Upper lobe of left lung (tissue), 6 donors: ENCODE data around the gene NSMF. TPM values are rescaled to one million over a fixed set of nuclear protein-coding genes. Genes with fewer than 3 reads are reported as not detected.

Experiments
- ATAC-seq, 2 donors: fragments of 200-7000 bp; cut with Tn5 transposase; one replicate each; pipeline ENCODE4 v1.9.1; 2022; ENCODE audit warnings: mild to moderate bottlenecking in 2 of 2, moderate library complexity in 2 of 2; ENCODE audit not compliant: low FRiP score in 2 of 2
- DNase-seq, 2 donors: peaks; one replicate each; pipeline ENCODE4 v3.0.0-alpha.2; 2019 to 2020
- H3K27ac ChIP-seq, 4 donors: fragments of 200-600 bp; sonication (generic); one replicate each; pipeline ENCODE4 v1.5.1; 2016 to 2019
- H3K27me3 ChIP-seq, 4 donors: fragments of 200-600 bp; sonication (generic); one replicate each; pipeline ENCODE4 v1.5.1; 2017 to 2019
- H3K36me3 ChIP-seq, 4 donors: fragments of 200-600 bp; sonication (generic); one replicate each; pipeline ENCODE4 v1.5.1; 2016 to 2019
- H3K4me1 ChIP-seq, 4 donors: fragments of 200-600 bp; sonication (generic); one replicate each; pipeline ENCODE4 v1.5.1; 2018 to 2019
- H3K4me3 ChIP-seq, 4 donors: fragments of 200-600 bp; sonication (generic); one replicate each; pipeline ENCODE4 v1.5.1; 2017 to 2019; ENCODE audit warnings: mild to moderate bottlenecking in 2 of 4, moderate library complexity in 1 of 4
- H3K9me3 ChIP-seq, 4 donors: fragments of 200-600 bp; sonication (generic); one replicate each; pipeline ENCODE4 v1.5.1; 2018 to 2019
- CTCF ChIP-seq, 6 experiments: fragments of 450-650 bp in 4 of 6; fragments of 200-600 bp in 2 of 6; sonication (generic) in 2 of 6; IDR thresholded peaks; one replicate each; pipeline ENCODE4 v1.5.1; 2016 to 2019; ENCODE audit warnings: antibody characterized with exemption in 6 of 6
- EP300 ChIP-seq, 4 donors: sonication (generic); formaldehyde crosslinking; IDR thresholded peaks; one replicate each; pipeline ENCODE4 v1.5.1; 2017; ENCODE audit warnings: antibody characterized with exemption in 4 of 4, control low read depth in 2 of 4
- POLR2A ChIP-seq, 4 donors: fragments of 450-650 bp; IDR thresholded peaks; one replicate each; pipeline ENCODE4 v1.5.1; 2016 to 2017; ENCODE audit warnings: antibody characterized with exemption in 4 of 4, mild to moderate bottlenecking in 2 of 4
- POLR2AphosphoS5 ChIP-seq, 2 donors: sonication (generic); formaldehyde crosslinking; IDR thresholded peaks; one replicate each; pipeline ENCODE4 v1.5.1; 2017; ENCODE audit warnings: antibody characterized with exemption in 2 of 2
- WGBS, 2 donors: methylation state at CpG; one replicate each; pipeline ENCODE4 v1.1.5; 2017 to 2018; 5-methylcytosine and 5-hydroxymethylcytosine counted together
- total RNA-seq, 6 donors: library from RNA; depleted of rRNA in 4 of 6; stranded (reverse); fragments of >200 nt in 4 of 6; gene quantifications; one replicate each; pipeline versions ENCODE4 v1.1.0 to v1.2.1, GENCODE V29; 2016 to 2021
- donor health status: DM: no; HTN: no; CAD: no; lungs with moderate emphysema.
- donor health status: DM: no; HTN: yes; CAD: no; lungs with severe emphysema.

Gene NSMF
- total RNA-seq, 6 donors from 2014 or later, result 20.4 to 57.6 (median 25.9) TPM

DNA sequence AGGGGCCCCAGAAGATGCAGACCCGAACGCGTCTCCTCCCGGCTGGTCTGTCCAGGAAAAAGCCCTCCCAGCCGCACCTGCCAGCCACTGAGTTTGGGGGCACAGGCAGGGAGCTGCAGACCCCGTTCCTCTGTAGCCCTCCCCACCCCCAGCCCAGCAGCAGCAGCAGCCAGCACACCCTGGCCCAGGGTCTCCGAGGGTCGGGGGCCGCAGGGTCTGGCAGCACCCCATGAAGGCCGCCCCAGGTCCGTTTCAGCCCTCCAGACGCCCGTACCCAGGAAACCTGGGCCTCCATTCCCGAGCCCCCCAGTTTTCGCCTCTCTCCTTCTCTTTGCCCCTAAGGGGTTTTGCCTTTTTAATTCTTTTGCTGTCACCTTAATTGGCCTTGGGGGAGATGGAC lies 55.9 kb downstream of the NSMF start:
- Histone ChIP-seq H3K36me3 (no peaks in the 10 kb centered on the region), H3K9me3 (no peaks in the 10 kb centered on the region), H3K4me1 (peaks cover 18 to 29% (median 23%) of the 10 kb centered on the region in 4 donors), H3K27ac (no peak overlapping the region), H3K4me3 (no peak overlapping the region), H3K27me3 (peaks cover 0 to 4% (median 1%) of the 10 kb centered on the region in 4 donors)
- TF ChIP-seq CTCF (IDR thresholded peaks at IDR 0.05) (no peak), POLR2A (IDR thresholded peaks at IDR 0.05) (no peak), POLR2AphosphoS5 (IDR thresholded peaks at IDR 0.05) (no peak), EP300 (IDR thresholded peaks at IDR 0.05) (no peak)
- ATAC-seq (no peak), DNase-seq (no peak)
- WGBS, 2 donors, result 96 to 97% methylated on average over 15 of the region's 15 CpGs

DNA sequence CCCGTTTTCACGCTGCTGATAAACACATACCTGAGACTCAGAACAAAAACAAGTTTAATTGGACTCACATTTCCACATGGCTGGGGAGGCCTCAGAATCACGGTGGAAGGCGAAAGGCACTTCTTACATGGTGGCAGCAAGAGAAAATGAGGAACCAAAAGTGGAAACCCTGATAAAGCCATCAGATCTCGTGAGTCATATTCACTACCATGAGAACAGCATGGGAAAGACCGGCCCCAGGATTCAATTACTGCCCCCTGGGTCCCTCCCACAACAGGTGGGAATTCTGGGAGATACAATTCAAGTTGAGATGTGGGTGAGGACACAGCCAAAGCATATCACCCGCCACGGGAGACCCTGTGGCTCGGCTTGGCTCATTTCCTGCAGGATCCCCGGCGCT lies 56.4 kb downstream of the NSMF start:
- Histone ChIP-seq H3K4me1 (peaks cover 18 to 28% (median 22%) of the 10 kb centered on the region in 4 donors), H3K4me3 (no peak overlapping the region), H3K9me3 (no peaks in the 10 kb centered on the region), H3K36me3 (no peaks in the 10 kb centered on the region), H3K27me3 (peaks cover 0 to 4% (median 1%) of the 10 kb centered on the region in 4 donors), H3K27ac (no peak overlapping the region)
- TF ChIP-seq POLR2A (IDR thresholded peaks at IDR 0.05) (no peak), EP300 (IDR thresholded peaks at IDR 0.05) (no peak)
- DNase-seq (no peak), ATAC-seq (no peak)
- WGBS, 2 donors, result 85 to 91% methylated on average over 11 of the region's 11 CpGs

- Histone ChIP-seq H3K9me3 (no peaks in the 10 kb centered on the region), H3K4me1 (peaks cover 0 to 4% (median 3%) of the 10 kb centered on the region in 4 donors), H3K27ac (no peak overlapping the region), H3K4me3 (no peak overlapping the region), H3K27me3 (no peaks in the 10 kb centered on the region), H3K36me3 (peaks cover 0 to 10% (median 2%) of the 10 kb centered on the region in 4 donors)
- ATAC-seq (no peak), DNase-seq (peak in 1 of 2 donors; percentile 69)
- TF ChIP-seq EP300 (IDR thresholded peaks at IDR 0.05), result no peak
- no peak for TF ChIP-seq POLR2A (IDR thresholded peaks at IDR 0.05)
- no peak for TF ChIP-seq CTCF (IDR thresholded peaks at IDR 0.05)
- TF ChIP-seq POLR2AphosphoS5 (IDR thresholded peaks at IDR 0.05), result no peak
- 92 to 94% methylated on average over 50 to 56 of the region's 60 CpGs for WGBS, 2 donors
These were observed 60.3 kb downstream of the NSMF start for GRCh38 chr9:137398561-137399468.

GRCh38 chr9:137397675-137398423 lies 61.3 kb downstream of the NSMF start:
- Histone ChIP-seq H3K9me3 (no peaks in the 10 kb centered on the region), H3K4me3 (no peak overlapping the region), H3K36me3 (peaks cover 0 to 10% (median 2%) of the 10 kb centered on the region in 4 donors), H3K27ac (no peak overlapping the region), H3K27me3 (no peaks in the 10 kb centered on the region), H3K4me1 (peaks cover 0 to 4% (median 3%) of the 10 kb centered on the region in 4 donors)
- 92 to 95% methylated on average over 20 of the region's 20 CpGs for WGBS, 2 donors
- DNase-seq (peak in 1 of 2 donors; percentile 50), ATAC-seq (no peak)
- no peak for TF ChIP-seq EP300 (IDR thresholded peaks at IDR 0.05)
- TF ChIP-seq CTCF (IDR thresholded peaks at IDR 0.05), result no peak
- no peak for TF ChIP-seq POLR2AphosphoS5 (IDR thresholded peaks at IDR 0.05)
- no peak for TF ChIP-seq POLR2A (IDR thresholded peaks at IDR 0.05)

Other genes with a start within 250 kb of the NSMF start
- gene RNF208, start 237.1 kb downstream of the NSMF start, total RNA-seq, result 10 to 100 TPM in 1 of 6 donors, 1 to 10 TPM in 5; 2.3 to 12.6 (median 4.5) TPM
- gene CYSRT1, start 234.2 kb downstream of the NSMF start, total RNA-seq, result 1 to 10 TPM in 2 of 6 donors, under 1 TPM in 3, not detected in 1; 0.20 to 2.0 (median 0.97) TPM
- gene RNF224, start 231.8 kb downstream of the NSMF start, total RNA-seq, result under 1 TPM in 3 of 6 donors, not detected in 3; 0.46 to 0.59 (median 0.57) TPM
- under 1 TPM in 2 of 6 donors, not detected in 4; 0.10 to 0.17 TPM for gene SLC34A3, start 228.4 kb downstream of the NSMF start, total RNA-seq
- gene TUBB4B, start 218.0 kb downstream of the NSMF start, total RNA-seq, result 100 to 1,000 TPM; 120 to 539 (median 227) TPM
- gene STPG3, start 208.0 kb downstream of the NSMF start, total RNA-seq, result under 1 TPM in 1 of 6 donors, not detected in 5; 0.23 TPM
- 10 to 100 TPM; 31.8 to 55.6 (median 49.8) TPM for gene NELFB, start 204.0 kb downstream of the NSMF start, total RNA-seq
- 10 to 100 TPM; 31.5 to 62.6 (median 39.2) TPM for gene TOR4A, start 181.6 kb downstream of the NSMF start, total RNA-seq
- 10 to 100 TPM in 3 of 6 donors, 1 to 10 TPM in 3; 3.1 to 26.9 (median 9.5) TPM for gene NRARP, start 157.1 kb downstream of the NSMF start, total RNA-seq
- gene EXD3, start 36.2 kb downstream of the NSMF start, total RNA-seq, result 100 to 1,000 TPM in 1 of 6 donors, 10 to 100 TPM in 5; 12.3 to 118 (median 24.8) TPM
- gene NOXA1, start 35.9 kb downstream of the NSMF start, total RNA-seq, result 10 to 100 TPM in 3 of 6 donors, 1 to 10 TPM in 3; 3.3 to 34.6 (median 11.7) TPM
- gene ENTPD8, start 18.0 kb downstream of the NSMF start, total RNA-seq, result under 1 TPM in 2 of 6 donors, not detected in 4; 0.15 to 0.17 TPM
- gene PNPLA7, start 91.1 kb upstream of the NSMF start, total RNA-seq, result 100 to 1,000 TPM in 1 of 6 donors, 10 to 100 TPM in 2, 1 to 10 TPM in 3; 6.0 to 104 (median 14.0) TPM
- 100 to 1,000 TPM in 2 of 6 donors, 10 to 100 TPM in 4; 36.5 to 172 (median 62.1) TPM for gene MRPL41, start 92.5 kb upstream of the NSMF start, total RNA-seq
- 100 to 1,000 TPM in 1 of 6 donors, 10 to 100 TPM in 5; 25.5 to 115 (median 42.4) TPM for gene DPH7, start 119.6 kb upstream of the NSMF start, total RNA-seq
- gene ZMYND19, start 131.2 kb upstream of the NSMF start, total RNA-seq, result 10 to 100 TPM; 10.2 to 28.3 (median 20.9) TPM
- gene ARRDC1, start 146.4 kb upstream of the NSMF start, total RNA-seq, result 100 to 1,000 TPM in 3 of 6 donors, 10 to 100 TPM in 3; 74.9 to 202 (median 99.6) TPM
- gene EHMT1, start 159.7 kb upstream of the NSMF start, total RNA-seq, result 100 to 1,000 TPM in 2 of 6 donors, 10 to 100 TPM in 4; 68.0 to 183 (median 83.6) TPM